ENCODE measurements around the gene CAB39. TPM values are rescaled to one million over a fixed set of nuclear protein-coding genes. Genes with fewer than 3 reads are reported as not detected.
A peak's percentile ranks its signal among the peaks of the same experiment; 100 is the strongest.

Gene CAB39
- total RNA-seq, 1 donor from 2014 or later, result 59.0 TPM

DNA sequence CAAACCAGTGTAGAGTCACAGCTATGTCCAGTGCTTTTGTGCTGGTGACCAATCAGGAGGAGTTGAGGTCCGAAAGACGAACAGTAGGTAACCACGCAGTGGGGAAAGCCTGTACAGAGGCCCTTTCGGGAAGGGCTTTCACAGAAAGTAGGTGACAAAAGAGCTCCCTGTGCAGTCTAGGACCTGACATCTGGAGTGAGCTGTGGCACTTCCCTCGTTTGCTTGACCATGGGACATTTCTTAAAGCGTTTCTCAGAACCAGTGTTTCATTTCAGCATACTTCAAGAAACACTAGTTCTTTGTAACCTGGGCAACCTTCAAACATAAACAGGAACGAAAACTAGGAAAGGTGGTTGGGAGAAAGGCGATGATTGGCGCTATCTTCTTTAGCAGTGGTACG lies 96.4 kb downstream of the CAB39 start:
- Histone ChIP-seq H3K79me2 (ENCODE audit: low read depth) (no peaks in the 10 kb centered on the region), H4K20me1 (ENCODE audit: low read depth) (no peaks in the 10 kb centered on the region), H3K27me3 (no peaks in the 10 kb centered on the region), H3K9ac (no peak overlapping the region), H3K36me3 (no peaks in the 10 kb centered on the region), H3K9me3 (ENCODE audit: low read depth) (no peaks in the 10 kb centered on the region), H3F3A (ENCODE audit: low read depth) (no peaks in the 10 kb centered on the region), H3K4me2 (no peak overlapping the region), H3K4me3 (no peak overlapping the region), H2AFZ (replicated peaks) (no peak overlapping the region), H3K4me1 (peaks cover 7% of the 10 kb centered on the region), H3K27ac (no peak overlapping the region)
- no peak for DNase-seq (ENCODE audit: low spot score)
- TF ChIP-seq EZH2phosphoT487 (IDR thresholded peaks at IDR 0.05), result no peak
- TF ChIP-seq, protein P1, sequence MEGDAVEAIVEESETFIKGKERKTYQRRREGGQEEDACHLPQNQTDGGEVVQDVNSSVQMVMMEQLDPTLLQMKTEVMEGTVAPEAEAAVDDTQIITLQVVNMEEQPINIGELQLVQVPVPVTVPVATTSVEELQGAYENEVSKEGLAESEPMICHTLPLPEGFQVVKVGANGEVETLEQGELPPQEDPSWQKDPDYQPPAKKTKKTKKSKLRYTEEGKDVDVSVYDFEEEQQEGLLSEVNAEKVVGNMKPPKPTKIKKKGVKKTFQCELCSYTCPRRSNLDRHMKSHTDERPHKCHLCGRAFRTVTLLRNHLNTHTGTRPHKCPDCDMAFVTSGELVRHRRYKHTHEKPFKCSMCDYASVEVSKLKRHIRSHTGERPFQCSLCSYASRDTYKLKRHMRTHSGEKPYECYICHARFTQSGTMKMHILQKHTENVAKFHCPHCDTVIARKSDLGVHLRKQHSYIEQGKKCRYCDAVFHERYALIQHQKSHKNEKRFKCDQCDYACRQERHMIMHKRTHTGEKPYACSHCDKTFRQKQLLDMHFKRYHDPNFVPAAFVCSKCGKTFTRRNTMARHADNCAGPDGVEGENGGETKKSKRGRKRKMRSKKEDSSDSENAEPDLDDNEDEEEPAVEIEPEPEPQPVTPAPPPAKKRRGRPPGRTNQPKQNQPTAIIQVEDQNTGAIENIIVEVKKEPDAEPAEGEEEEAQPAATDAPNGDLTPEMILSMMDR (IDR thresholded peaks at IDR 0.05), result no peak
- TF ChIP-seq EZH2 (IDR thresholded peaks at IDR 0.05), result no peak
- Mint-ChIP-seq H3K27me3 (ENCODE audit: insufficient read depth, low read depth) (no peaks in the 10 kb centered on the region), H3K27ac (peak overlapping the region; percentile 65), H3K36me3 (peaks cover 31% of the 10 kb centered on the region), H3K4me3 (no peak overlapping the region), H3K9me3 (no peaks in the 10 kb centered on the region), H3K4me1 (peaks cover 4% of the 10 kb centered on the region)

DNA sequence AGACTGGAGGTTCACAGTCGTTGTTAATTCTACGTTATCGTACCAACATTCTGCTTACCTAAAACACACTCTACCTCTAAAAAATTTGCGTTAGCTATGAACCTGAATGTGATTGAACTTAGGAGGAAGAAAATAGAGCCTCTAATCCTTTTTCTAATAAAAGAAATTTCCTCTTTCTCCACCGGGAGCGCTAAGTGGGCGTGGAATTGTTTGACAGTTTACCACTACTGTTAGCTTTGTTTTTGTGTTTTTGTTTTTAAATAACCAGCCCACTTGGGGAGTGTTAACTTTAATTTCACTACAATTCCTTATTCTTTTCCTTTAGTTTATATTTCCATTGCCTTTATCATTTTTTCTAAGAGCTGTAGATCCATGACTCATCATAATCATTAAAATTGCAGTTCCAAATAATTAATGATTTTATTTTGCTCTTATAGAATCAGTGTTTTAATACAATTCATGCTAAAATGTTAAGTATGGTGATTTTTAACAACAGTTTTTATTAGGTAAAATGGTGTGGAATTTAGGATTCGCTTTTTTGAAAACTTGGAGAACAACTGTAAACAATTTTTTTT lies 97.1 kb downstream of the CAB39 start:
- Histone ChIP-seq H3K4me2 (no peak overlapping the region), H3F3A (ENCODE audit: low read depth) (no peaks in the 10 kb centered on the region), H3K9me3 (ENCODE audit: low read depth) (no peaks in the 10 kb centered on the region), H3K27ac (no peak overlapping the region), H3K36me3 (no peaks in the 10 kb centered on the region), H3K79me2 (ENCODE audit: low read depth) (no peaks in the 10 kb centered on the region), H3K4me3 (no peak overlapping the region), H3K27me3 (no peaks in the 10 kb centered on the region), H3K4me1 (peaks cover 7% of the 10 kb centered on the region), H2AFZ (replicated peaks) (no peak overlapping the region), H4K20me1 (ENCODE audit: low read depth) (no peaks in the 10 kb centered on the region), H3K9ac (no peak overlapping the region)
- DNase-seq (ENCODE audit: low spot score), result no peak
- Mint-ChIP-seq H3K27ac (no peak overlapping the region), H3K9me3 (no peaks in the 10 kb centered on the region), H3K36me3 (peaks cover 30% of the 10 kb centered on the region), H3K27me3 (ENCODE audit: insufficient read depth, low read depth) (no peaks in the 10 kb centered on the region), H3K4me3 (no peak overlapping the region), H3K4me1 (peaks cover 7% of the 10 kb centered on the region)
- TF ChIP-seq, protein P1 (IDR thresholded peaks at IDR 0.05), result peak; percentile 47
- TF ChIP-seq EZH2phosphoT487 (IDR thresholded peaks at IDR 0.05), result no peak

DNA sequence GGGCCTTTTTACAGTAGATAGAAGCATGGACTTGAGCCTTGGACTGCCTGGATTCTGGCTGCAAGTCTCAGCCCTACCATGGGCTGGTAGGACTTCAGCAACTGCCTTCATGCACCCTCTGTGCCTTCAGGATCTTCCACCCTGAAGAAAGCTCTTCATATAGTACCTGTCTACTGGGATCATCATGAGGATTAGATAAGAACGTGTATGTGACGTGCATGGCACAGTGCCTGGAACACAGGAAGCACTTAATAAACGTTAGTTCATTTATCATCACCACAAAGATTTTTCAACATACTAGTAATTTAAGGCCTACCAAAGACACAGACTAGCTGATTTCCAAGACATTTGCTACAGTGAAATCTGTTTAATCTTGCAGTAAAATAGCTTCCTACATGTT lies 98.9 kb downstream of the CAB39 start:
- no peak overlapping the region for H2AFZ ChIP-seq (replicated peaks)
- H3K4me3 Mint-ChIP-seq, result no peak overlapping the region
- no peak overlapping the region for H3K4me3 ChIP-seq
- no peaks in the 10 kb centered on the region for H3K79me2 ChIP-seq (ENCODE audit: low read depth)
- H4K20me1 ChIP-seq (ENCODE audit: low read depth), result peaks cover under 1% of the 10 kb centered on the region
- H3K36me3 Mint-ChIP-seq, result peaks cover 30% of the 10 kb centered on the region
- H3K9me3 Mint-ChIP-seq, result no peaks in the 10 kb centered on the region
- TF ChIP-seq, protein P1 (IDR thresholded peaks at IDR 0.05), result no peak
- no peak for TF ChIP-seq EZH2phosphoT487 (IDR thresholded peaks at IDR 0.05)
- no peak for TF ChIP-seq EZH2 (IDR thresholded peaks at IDR 0.05)
- peak overlapping the region; percentile 2 for H3K27ac Mint-ChIP-seq
- no peaks in the 10 kb centered on the region for H3K27me3 ChIP-seq
- H3K27me3 Mint-ChIP-seq (ENCODE audit: insufficient read depth, low read depth), result no peaks in the 10 kb centered on the region
- no peaks in the 10 kb centered on the region for H3F3A ChIP-seq (ENCODE audit: low read depth)
- H3K4me1 Mint-ChIP-seq, result peaks cover 7% of the 10 kb centered on the region
- DNase-seq (ENCODE audit: low spot score), result no peak
- H3K36me3 ChIP-seq, result no peaks in the 10 kb centered on the region
- H3K4me2 ChIP-seq, result no peak overlapping the region
- no peak overlapping the region for H3K9ac ChIP-seq
- no peaks in the 10 kb centered on the region for H3K9me3 ChIP-seq (ENCODE audit: low read depth)
- no peak overlapping the region for H3K27ac ChIP-seq
- peaks cover 7% of the 10 kb centered on the region for H3K4me1 ChIP-seq

Data from neural progenitor cell (in vitro differentiated cells).